Mesenchymal stem cell (in vitro differentiated cells and primary cell): ENCODE results near the gene CEACAM16.

Experiments used
- DNase-seq: peaks from one replicate; pipeline ENCODE4 v3.0.0-alpha.2; 2013
- H2AFZ ChIP-seq: one replicate; pipeline ENCODE4 v1.6.1; 2013; ENCODE audit warnings: low read depth, mild to moderate bottlenecking, control low read depth, inconsistent platforms, low read length, moderate library complexity
- H2AK5ac ChIP-seq: 2 replicates; pipeline ENCODE4 v1.6.1; 2013; ENCODE audit warnings: low read length, moderate library complexity, mild to moderate bottlenecking, inconsistent platforms; ENCODE audit not compliant: severe bottlenecking
- H2BK120ac ChIP-seq: one replicate; pipeline ENCODE4 v1.6.1; 2013; ENCODE audit warnings: low read depth, mild to moderate bottlenecking, inconsistent platforms, low read length, moderate library complexity
- H2BK12ac ChIP-seq, 2 experiments: one replicate each; pipeline ENCODE4 v1.6.1; 2013; ENCODE audit warnings: inconsistent platforms in 2 of 2, low read length in 2 of 2, mild to moderate bottlenecking in 2 of 2, moderate library complexity in 2 of 2, control low read depth in 1 of 2
- H2BK15ac ChIP-seq: one replicate; pipeline ENCODE4 v1.6.1; 2013; ENCODE audit warnings: mild to moderate bottlenecking, low read depth, inconsistent platforms; ENCODE audit not compliant: poor library complexity, severe bottlenecking
- H2BK5ac ChIP-seq: 2 replicates; pipeline ENCODE4 v1.6.1; 2013; ENCODE audit warnings: low read depth, mild to moderate bottlenecking, low read length, control low read depth, inconsistent platforms; ENCODE audit not compliant: poor library complexity, severe bottlenecking
- H3K14ac ChIP-seq, 2 experiments: one replicate each; pipeline ENCODE4 v1.6.1; 2013; ENCODE audit warnings: inconsistent platforms in 2 of 2, low read length in 2 of 2, control low read depth in 1 of 2, mild to moderate bottlenecking in 1 of 2, moderate library complexity in 1 of 2
- H3K18ac ChIP-seq, 2 experiments: one replicate each; pipeline ENCODE4 v1.6.1; 2013; ENCODE audit warnings: inconsistent platforms in 2 of 2, low read length in 2 of 2, control low read depth in 1 of 2, low read depth in 1 of 2, mild to moderate bottlenecking in 1 of 2
- H3K23ac ChIP-seq, 2 experiments: one replicate each; pipeline ENCODE4 v1.6.1; 2013; ENCODE audit warnings: inconsistent platforms in 2 of 2, low read length in 2 of 2, mild to moderate bottlenecking in 2 of 2, moderate library complexity in 2 of 2, control low read depth in 1 of 2
- H3K27ac ChIP-seq: 2 replicates; pipeline ENCODE4 v1.5.1; 2013; ENCODE audit warnings: mild to moderate bottlenecking, moderate library complexity, low read length, control low read depth, inconsistent platforms; ENCODE audit not compliant: poor library complexity, severe bottlenecking
- H3K27me3 ChIP-seq, 2 experiments: 2 replicates each; pipeline versions ENCODE4 v1.6.1 to v1.7.0; 2013; ENCODE audit warnings: low read length in 2 of 2, mild to moderate bottlenecking in 2 of 2, moderate library complexity in 2 of 2, control low read depth in 1 of 2, inconsistent platforms in 1 of 2; ENCODE audit not compliant: control insufficient read depth in 1 of 2, insufficient read depth in 1 of 2
- H3K36me3 ChIP-seq, 2 experiments: 2 replicates each; pipeline versions ENCODE4 v1.6.1 to v1.7.0; 2013; ENCODE audit warnings: low read length in 2 of 2, control low read depth in 1 of 2, inconsistent platforms in 1 of 2, low read depth in 1 of 2, mild to moderate bottlenecking in 1 of 2; ENCODE audit not compliant: insufficient read depth in 2 of 2, control insufficient read depth in 1 of 2
- H3K4ac ChIP-seq, 2 experiments: one replicate each; pipeline ENCODE4 v1.6.1; 2013; ENCODE audit warnings: inconsistent platforms in 2 of 2, low read length in 2 of 2, mild to moderate bottlenecking in 2 of 2, moderate library complexity in 2 of 2, control low read depth in 1 of 2, low read depth in 1 of 2
- H3K4me1 ChIP-seq: 2 replicates; pipeline ENCODE4 v1.6.1; 2013; ENCODE audit warnings: low read depth, low read length, control low read depth; ENCODE audit not compliant: control insufficient read depth, insufficient read depth
- H3K4me2 ChIP-seq: 2 replicates; pipeline ENCODE4 v1.6.1; 2013; ENCODE audit warnings: low read length, mild to moderate bottlenecking, inconsistent platforms; ENCODE audit not compliant: poor library complexity, severe bottlenecking
- H3K4me3 ChIP-seq, 2 experiments: 2 replicates each; pipeline versions ENCODE4 v1.5.1 to v1.7.0; 2013; ENCODE audit warnings: low read length in 2 of 2, mild to moderate bottlenecking in 2 of 2, control low read depth in 1 of 2, low read depth in 1 of 2; ENCODE audit not compliant: insufficient read depth in 1 of 2
- H3K79me1 ChIP-seq: replicated peaks from 2 replicates; pipeline ENCODE4 v1.6.1; 2013; ENCODE audit warnings: mild to moderate bottlenecking, control low read depth, low read length, inconsistent platforms; ENCODE audit not compliant: poor library complexity, severe bottlenecking
- H3K9ac ChIP-seq: 2 replicates; pipeline ENCODE4 v1.7.0; 2013; ENCODE audit warnings: mild to moderate bottlenecking, low read length, moderate library complexity
- H3K9me3 ChIP-seq: 2 replicates; pipeline ENCODE4 v1.7.0; 2013; ENCODE audit warnings: mild to moderate bottlenecking, low read length; ENCODE audit not compliant: control insufficient read depth
- H4K8ac ChIP-seq: one replicate; pipeline ENCODE4 v1.6.1; 2013; ENCODE audit warnings: inconsistent platforms, mild to moderate bottlenecking, low read length, moderate library complexity
- H4K91ac ChIP-seq: one replicate; pipeline ENCODE4 v1.6.1; 2013; ENCODE audit warnings: mild to moderate bottlenecking, low read length, inconsistent platforms
- WGBS: methylation state at CpG from one replicate; pipeline ENCODE4 v1.1.7; 2013; ENCODE audit warnings: mixed read lengths; 5-methylcytosine and 5-hydroxymethylcytosine counted together

The CEACAM16 gene

DNA sequence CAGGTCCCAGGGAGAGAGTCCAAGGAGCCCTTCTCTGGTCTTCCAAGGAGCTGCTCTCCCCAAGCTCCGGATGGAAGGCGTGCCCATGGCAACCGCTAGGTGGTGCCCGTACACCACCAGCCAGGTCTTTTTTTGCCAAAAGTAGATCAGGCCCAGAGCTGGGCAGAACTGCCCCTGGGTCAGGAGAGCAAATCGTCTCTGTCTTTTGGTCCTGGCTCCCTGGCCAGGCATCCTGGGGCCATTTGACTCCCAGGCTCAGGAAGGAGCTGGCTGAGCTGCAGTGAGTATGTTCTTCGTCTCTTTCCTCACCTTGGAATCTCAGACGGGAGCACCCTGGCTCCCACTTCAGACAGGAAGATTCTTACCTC, 25.0 kb downstream of the CEACAM16 start:
- H2BK120ac ChIP-seq: peak overlapping the region; percentile 13
- peaks cover 23% of the 10 kb centered on the region for H3K4me1 ChIP-seq
- peak overlapping the region; percentile 4 for H2AK5ac ChIP-seq
- peak overlapping the region in 1 of 2 experiments; percentile 30 for H3K4ac ChIP-seq
- peak overlapping the region; percentile 28 for H3K9ac ChIP-seq
- H4K8ac ChIP-seq: peak overlapping the region; percentile 84
- no peak overlapping the region for H3K27ac ChIP-seq
- no peak overlapping the region for H2BK5ac ChIP-seq
- 16% methylated on average over 7 of the region's 7 CpGs for WGBS
- H3K27me3 ChIP-seq: no peaks in the 10 kb centered on the region
- H2AFZ ChIP-seq: no peak overlapping the region
- H3K4me3 ChIP-seq: no peak overlapping the region
- peak overlapping the region in 1 of 2 experiments; percentile 43 for H3K18ac ChIP-seq
- no peaks in the 10 kb centered on the region for H3K36me3 ChIP-seq
- H3K79me1 ChIP-seq: no peaks in the 10 kb centered on the region
- peak overlapping the region; percentile 29 for H4K91ac ChIP-seq
- H3K9me3 ChIP-seq: no peaks in the 10 kb centered on the region
- H2BK12ac ChIP-seq: peak overlapping the region; percentile 38 to 50
- H3K23ac ChIP-seq: no peak overlapping the region
- no peak overlapping the region for H3K4me2 ChIP-seq
- H3K14ac ChIP-seq: no peak overlapping the region
- DNase-seq: peak; percentile 82
- H2BK15ac ChIP-seq: peak overlapping the region; percentile 94

GRCh38 chr19:44725251-44725650, 26.3 kb downstream of the CEACAM16 start:
- Histone ChIP-seq H3K23ac (no peak overlapping the region), H2BK5ac (no peak overlapping the region), H2BK15ac (peak overlapping the region; percentile 31), H3K27me3 (no peaks in the 10 kb centered on the region), H3K27ac (no peak overlapping the region), H3K9me3 (no peaks in the 10 kb centered on the region), H3K4me3 (no peak overlapping the region), H2AFZ (no peak overlapping the region), H3K79me1 (no peaks in the 10 kb centered on the region), H3K18ac (peak overlapping the region; percentile 12 to 61), H2BK12ac (peak overlapping the region; percentile 14 to 57), H3K9ac (no peak overlapping the region), H4K91ac (no peak overlapping the region), H3K4ac (peak overlapping the region in 1 of 2 experiments; percentile 36), H3K14ac (no peak overlapping the region), H2AK5ac (no peak overlapping the region), H3K36me3 (no peaks in the 10 kb centered on the region), H4K8ac (no peak overlapping the region), H3K4me1 (peaks cover 16% of the 10 kb centered on the region), H3K4me2 (no peak overlapping the region), H2BK120ac (peak overlapping the region; percentile 23)
- 40% methylated on average over 17 of the region's 18 CpGs for WGBS
- peak; percentile 22 for DNase-seq

GRCh38 chr19:44725684-44726083, 26.7 kb downstream of the CEACAM16 start:
- no peak overlapping the region for H2BK15ac ChIP-seq
- no peak overlapping the region for H3K23ac ChIP-seq
- no peaks in the 10 kb centered on the region for H3K79me1 ChIP-seq
- H3K4ac ChIP-seq: peak overlapping the region in 1 of 2 experiments; percentile 36
- H3K27me3 ChIP-seq: no peaks in the 10 kb centered on the region
- no peaks in the 10 kb centered on the region for H3K36me3 ChIP-seq
- no peak overlapping the region for H2BK5ac ChIP-seq
- no peak overlapping the region for H3K4me2 ChIP-seq
- no peak overlapping the region for H2BK120ac ChIP-seq
- H3K14ac ChIP-seq: no peak overlapping the region
- H3K4me1 ChIP-seq: peaks cover 16% of the 10 kb centered on the region
- 91% methylated on average over 5 of the region's 5 CpGs for WGBS
- DNase-seq: no peak
- no peak overlapping the region for H3K9ac ChIP-seq
- no peaks in the 10 kb centered on the region for H3K9me3 ChIP-seq
- no peak overlapping the region for H2AFZ ChIP-seq
- H3K27ac ChIP-seq: no peak overlapping the region
- H4K91ac ChIP-seq: no peak overlapping the region
- H4K8ac ChIP-seq: no peak overlapping the region
- no peak overlapping the region for H3K4me3 ChIP-seq
- H2BK12ac ChIP-seq: peak overlapping the region; percentile 14 to 27
- peak overlapping the region in 1 of 2 experiments; percentile 13 for H3K18ac ChIP-seq
- H2AK5ac ChIP-seq: no peak overlapping the region

GRCh38 chr19:44726465-44726864, 27.5 kb downstream of the CEACAM16 start:
- no peak overlapping the region for H3K27ac ChIP-seq
- no peak overlapping the region for H2AK5ac ChIP-seq
- 97% methylated on average over 12 of the region's 12 CpGs for WGBS

More at GRCh38 chr19:44726465-44726864, 27.5 kb downstream of the CEACAM16 start:
- DNase-seq: no peak
- Histone ChIP-seq H3K27me3 (no peaks in the 10 kb centered on the region), H3K79me1 (no peaks in the 10 kb centered on the region), H4K8ac (peak overlapping the region; percentile 14), H3K18ac (no peak overlapping the region), H4K91ac (no peak overlapping the region), H2BK12ac (no peak overlapping the region), H3K36me3 (no peaks in the 10 kb centered on the region), H3K9me3 (no peaks in the 10 kb centered on the region), H3K4me1 (peaks cover 15% of the 10 kb centered on the region), H3K4me3 (no peak overlapping the region), H3K9ac (no peak overlapping the region), H3K14ac (no peak overlapping the region), H3K4me2 (no peak overlapping the region), H2AFZ (no peak overlapping the region), H3K23ac (no peak overlapping the region), H2BK5ac (no peak overlapping the region), H2BK120ac (no peak overlapping the region), H3K4ac (no peak overlapping the region), H2BK15ac (no peak overlapping the region)
